Thyroid gland (tissue), 4 donors: ENCODE data around the gene SLC11A2.

Source experiments
- CTCF ChIP-seq, 6 experiments: fragments of 200-600 bp in 3 of 6; fragments of 450-650 bp in 3 of 6; sonication (generic) in 3 of 6; IDR thresholded peaks; one replicate each; pipeline ENCODE4 v1.5.1; 2016 to 2019; ENCODE audit warnings: antibody characterized with exemption in 6 of 6, mild to moderate bottlenecking in 2 of 6, inconsistent platforms in 1 of 6, moderate library complexity in 1 of 6
- POLR2A ChIP-seq, 2 donors: fragments of 450-650 bp; IDR thresholded peaks; one replicate each; pipeline ENCODE4 v1.6.1; 2017; ENCODE audit warnings: antibody characterized with exemption in 2 of 2, mild to moderate bottlenecking in 2 of 2, moderate library complexity in 1 of 2

DNA sequence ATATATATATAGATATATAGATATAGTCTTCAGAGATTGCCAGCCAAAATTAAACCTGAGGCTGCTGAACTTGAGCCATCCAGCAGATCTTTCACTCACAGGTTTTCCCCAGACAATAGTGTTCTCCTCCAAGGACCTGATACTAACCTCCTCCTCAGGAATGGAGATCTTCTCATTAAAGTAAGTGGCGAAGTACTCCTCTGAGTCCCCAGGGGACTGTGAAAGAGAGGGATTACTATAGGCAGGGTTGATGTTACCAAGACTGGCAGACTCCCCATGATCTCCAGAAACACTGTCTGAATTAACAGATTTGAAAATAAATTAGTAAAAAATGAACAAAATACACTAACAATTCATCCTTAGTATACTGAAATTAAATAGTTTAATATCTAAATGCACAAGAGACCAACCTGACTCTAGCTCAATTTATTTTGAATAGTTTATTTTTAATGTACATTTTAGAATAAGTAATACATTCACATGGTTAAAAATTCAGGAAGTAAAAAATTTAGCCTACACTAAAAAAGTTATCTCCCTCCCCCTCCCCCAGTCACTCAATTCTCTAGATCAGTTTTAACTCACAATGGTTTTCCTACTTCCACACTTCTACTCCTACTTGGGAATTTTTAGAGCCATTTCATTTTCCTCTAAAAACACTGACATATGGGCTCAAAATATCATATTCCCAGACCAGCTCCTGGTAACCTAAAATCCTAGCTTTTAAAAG lies 17.7 kb downstream of the SLC11A2 start:
- TF ChIP-seq CTCF (IDR thresholded peaks at IDR 0.05), result no peak
- TF ChIP-seq POLR2A (IDR thresholded peaks at IDR 0.05), result no peak
